HG03159 (cell line): ENCODE results near the gene ZNF177.
A peak's percentile ranks its signal among the peaks of the same experiment; 100 is the strongest.
"Not testable (repeated sequence)": the region's sequence is repeated elsewhere in the genome, so short reads cannot be mapped to it uniquely, and the experiment has no call there.

ENCODE experiments used
- ATAC-seq: cut with Tn5 transposase; IDR thresholded peaks from one replicate; pipeline ENCODE4 v1.9.1; 2021; ENCODE audit warnings: mild to moderate bottlenecking, moderate library complexity; ENCODE audit not compliant: unreplicated experiment

ZNF177 gene

GRCh38 chr19:9362905-9363304 lies at the start of gene ZNF177:
Gene ZNF177 (plus strand): TSS chr19:9363013. CDS start chr19:9378312, 15,299 bp downstream.
- ATAC-seq, result no peak

GRCh38 chr19:9313756-9314155 lies 49.1 kb upstream of the ZNF177 start:
- no peak for ATAC-seq

GRCh38 chr19:9321338-9321737 lies 41.5 kb upstream of the ZNF177 start:
- ATAC-seq, result no peak

GRCh38 chr19:9321756-9322155 lies 41.1 kb upstream of the ZNF177 start:
- ATAC-seq, result not testable (repeated sequence)

GRCh38 chr19:9322201-9322600 lies 40.6 kb upstream of the ZNF177 start:
- not testable (repeated sequence) for ATAC-seq

GRCh38 chr19:9323557-9323918 lies 39.3 kb upstream of the ZNF177 start:
- peak; percentile 37 for ATAC-seq

- peak; percentile 96 for ATAC-seq
These were observed 38.8 kb upstream of the ZNF177 start, which contains the start of gene ZNF559 for GRCh38 chr19:9323919-9324583. Gene ZNF559 (plus strand): TSS chr19:9324179. CDS start chr19:9338550, 14,371 bp downstream.

GRCh38 chr19:9324584-9324962 lies 38.2 kb upstream of the ZNF177 start:
- ATAC-seq, result no peak

- no peak for ATAC-seq
These were observed 32.8 kb upstream of the ZNF177 start for GRCh38 chr19:9329999-9330398.

GRCh38 chr19:9342610-9343304 lies 20.1 kb upstream of the ZNF177 start:
- no peak for ATAC-seq

GRCh38 chr19:9345005-9345404 lies 17.8 kb upstream of the ZNF177 start:
- ATAC-seq, result no peak

- no peak for ATAC-seq
These were observed 14.6 kb upstream of the ZNF177 start for GRCh38 chr19:9348253-9348652.

- no peak for ATAC-seq
These were observed 14.1 kb upstream of the ZNF177 start for GRCh38 chr19:9348671-9349070.

- no peak for ATAC-seq
These were observed 10.3 kb upstream of the ZNF177 start for GRCh38 chr19:9352505-9352904.

GRCh38 chr19:9353011-9353410 lies 9.8 kb upstream of the ZNF177 start:
- ATAC-seq, result no peak

GRCh38 chr19:9354651-9355050 lies 8.2 kb upstream of the ZNF177 start:
- no peak for ATAC-seq

- no peak for ATAC-seq
These were observed 8.2 kb downstream of the ZNF177 start for GRCh38 chr19:9370738-9371619.

- no peak for ATAC-seq
These were observed 18.6 kb downstream of the ZNF177 start for GRCh38 chr19:9381361-9381785.

- ATAC-seq, result no peak
These were observed 44.1 kb downstream of the ZNF177 start for GRCh38 chr19:9406798-9407352.

GRCh38 chr19:9407827-9408226 lies 45.0 kb downstream of the ZNF177 start:
- ATAC-seq, result no peak
